GM12878 (cell line): ENCODE results near the gene PTCRA. TPM values are rescaled to one million over a fixed set of nuclear protein-coding genes. Genes with fewer than 3 reads are reported as not detected.
"Not testable (repeated sequence)": the region's sequence is repeated elsewhere in the genome, so short reads cannot be mapped to it uniquely, and the experiment has no call there.

Experiments
- ATAC-seq: fragments of 200-7000 bp; cut with Tn5 transposase; 3 replicates; pipeline ENCODE4 v1.9.1; 2020; ENCODE audit warnings: mild to moderate bottlenecking, moderate library complexity
- BruUV-seq: library from RNA; stranded (reverse); fragments of 400-500 nt; replicated peaks from 2 replicates; lab custom pipeline; 2021; lab: Mats Ljungman, UMichigan
- CTCF ChIA-PET: fragments of 300-600 bp; sonication (Branson Sonifier 250); formaldehyde crosslinking; extraction: SDS; loops from one replicate; lab custom pipeline; 2021; ENCODE audit warnings: inconsistent platforms; lab: Yijun Ruan, JAX
- POLR2A ChIA-PET: fragments of 350-600 bp; formaldehyde crosslinking; extraction: SDS; loops from one replicate; lab custom pipeline; 2021; ENCODE audit warnings: inconsistent platforms; lab: Charles Lee
- RAD21 ChIA-PET: fragments of 300-600 bp; sonication (Branson Sonifier 250); formaldehyde crosslinking; loops from one replicate; lab custom pipeline; 2023; ENCODE audit warnings: antibody characterized with exemption; ENCODE audit not compliant: unreplicated experiment; lab: Charles Lee
- SMC1A ChIA-PET: fragments of 300-600 bp; sonication (Branson Sonifier 250); formaldehyde crosslinking; loops from one replicate; lab custom pipeline; 2023; ENCODE audit not compliant: unreplicated experiment, uncharacterized antibody; lab: Charles Lee
- DNase-seq: peaks from one replicate; pipeline ENCODE4 v3.0.0-alpha.2; 2011; ENCODE audit warnings: low read depth, low spot score
- FAIRE-seq: peaks from 3 replicates; lab custom pipeline; 2011; peaks lifted over from hg19 to GRCh38; lab: Jason Lieb, UNC
- H2AFZ ChIP-seq: 2 replicates; pipeline ENCODE4 v1.6.0; 2011; ENCODE audit warnings: low read depth, low read length, control low read depth; ENCODE audit not compliant: control insufficient read depth
- H3K27ac ChIP-seq: 2 replicates; pipeline ENCODE4 v1.5.1; 2011; ENCODE audit warnings: control low read depth; ENCODE audit not compliant: control insufficient read depth, insufficient read depth
- H3K27me3 ChIP-seq, 2 experiments: replicated peaks in 1 of 2; 2 replicates each; pipeline versions ENCODE4 v1.6.0 to v1.6.1; 2011; ENCODE audit warnings: low read length in 1 of 2; ENCODE audit not compliant: control insufficient read depth in 2 of 2, insufficient read depth in 2 of 2
- H3K36me3 ChIP-seq, 2 experiments: 2 replicates each; pipeline ENCODE4 v1.5.1; 2011; ENCODE audit warnings: low read length in 1 of 2; ENCODE audit not compliant: control insufficient read depth in 2 of 2, insufficient read depth in 2 of 2
- H3K4me1 ChIP-seq: 2 replicates; pipeline ENCODE4 v1.6.1; 2011; ENCODE audit warnings: mild to moderate bottlenecking, low read length, moderate library complexity, mixed read lengths; ENCODE audit not compliant: control insufficient read depth, insufficient read depth
- H3K4me2 ChIP-seq: 2 replicates; pipeline ENCODE4 v1.6.0; 2011; ENCODE audit warnings: control low read depth; ENCODE audit not compliant: control insufficient read depth, insufficient read depth
- H3K4me3 ChIP-seq: fragments of 200-600 bp; sonication (generic); 2 replicates; pipeline ENCODE4 v1.5.1; 2016
- H3K79me2 ChIP-seq: 2 replicates; pipeline ENCODE4 v1.6.0; 2011; ENCODE audit warnings: low read length; ENCODE audit not compliant: control insufficient read depth, insufficient read depth
- H3K9ac ChIP-seq: 2 replicates; pipeline ENCODE4 v1.8.0; 2011; ENCODE audit warnings: low read length, control low read depth, mixed read lengths; ENCODE audit not compliant: control insufficient read depth, insufficient read depth
- H3K9me3 ChIP-seq: replicated peaks from 3 replicates; pipeline ENCODE4 v1.5.1; 2011; ENCODE audit warnings: mild to moderate bottlenecking, low read length; ENCODE audit not compliant: control insufficient read depth, insufficient read depth
- H4K20me1 ChIP-seq: 2 replicates; pipeline ENCODE4 v1.6.0; 2011; ENCODE audit not compliant: control insufficient read depth, insufficient read depth
- BRCA1 ChIP-seq: IDR thresholded peaks from 2 replicates; pipeline ENCODE4 v1.6.1; 2011; ENCODE audit warnings: low read depth, low read length, improper control_type of control experiment
- CHD2 ChIP-seq: IDR thresholded peaks from 2 replicates; pipeline ENCODE4 v1.6.1; 2011; ENCODE audit warnings: low read depth, low read length, improper control_type of control experiment, borderline replicate concordance
- CREB1 ChIP-seq: IDR thresholded peaks from 2 replicates; pipeline ENCODE4 v1.6.1; 2012; ENCODE audit warnings: low read depth, mild to moderate bottlenecking, inconsistent platforms
- HDAC6 ChIP-seq: fragments of 200-600 bp; sonication (generic); IDR thresholded peaks from one replicate; pipeline ENCODE4 v1.8.0; 2017; ENCODE audit warnings: antibody characterized with exemption; ENCODE audit not compliant: unreplicated experiment
- LARP7 ChIP-seq: fragments of 450-650 bp; IDR thresholded peaks from 2 replicates; pipeline ENCODE4 v1.6.1; 2017; ENCODE audit warnings: mild to moderate bottlenecking
- MTA2 ChIP-seq: fragments of 450-650 bp; IDR thresholded peaks from 2 replicates; pipeline ENCODE4 v1.6.1; 2016; ENCODE audit warnings: low read depth, mild to moderate bottlenecking, moderate library complexity
- RAD21 ChIP-seq: IDR thresholded peaks from 2 replicates; pipeline ENCODE4 v1.6.1; 2011; ENCODE audit warnings: mild to moderate bottlenecking, low read depth, low read length, moderate library complexity; ENCODE audit not compliant: insufficient read depth
- RB1 ChIP-seq: fragments of 450-650 bp; formaldehyde crosslinking; IDR thresholded peaks from 2 replicates; pipeline ENCODE4 v1.6.1; 2017; ENCODE audit warnings: mild to moderate bottlenecking, borderline replicate concordance
- SUPT20H ChIP-seq: IDR thresholded peaks from 2 replicates; pipeline ENCODE4 v1.6.1; 2011; ENCODE audit warnings: low read depth, mild to moderate bottlenecking, low read length, moderate library complexity, borderline replicate concordance; ENCODE audit not compliant: control insufficient read depth
- WGBS: methylation state at CpG from one replicate; pipeline ENCODE4 v1.1.6; 2016; ENCODE audit warnings: low lambda C conversion rate; ENCODE audit not compliant: insufficient replicate concordance, insufficient coverage; ENCODE audit errors: missing lambda C conversion rate; 5-methylcytosine and 5-hydroxymethylcytosine counted together
- in situ Hi-C: fragments of 300-500 bp; cut with MboI; formaldehyde crosslinking; loops from 9 replicates; pipeline ENCODE4 v1.14.3; 2018; ENCODE audit warnings: mixed read lengths
- intact Hi-C: fragments of 100-400 bp; cut with micrococcal nuclease; formaldehyde crosslinking; loops from one replicate; pipeline ENCODE4 v1.14.2; 2022; ENCODE audit not compliant: unreplicated experiment
- polyA plus RNA-seq, 11 experiments: library from polyadenylated mRNA; depleted of rRNA in 4 of 11; unstranded in 6 of 11; stranded (reverse) in 5 of 11; fragments of >200 nt; fragmentation: Nextera tagmentation in 4 of 11; fragmentation: Illumina TruSeq in 1 of 11; extraction: Ambion mirVana in 4 of 11; extraction: Trizol in 1 of 11; gene quantifications; 1 replicate in 1 of 11; 2 replicates in 10 of 11; pipeline versions ENCODE4 v1.2.1 to v1.2.3, GENCODE V29; 2011 to 2016; ENCODE audit warnings: inconsistent platforms in 2 of 11, missing spikeins in 2 of 11, low read depth in 1 of 11
- total RNA-seq, 4 experiments: library from RNA; depleted of rRNA in 3 of 4; stranded (reverse); fragments of >200 nt in 3 of 4; fragmentation: Illumina TruSeq in 1 of 4; extraction: Trizol in 1 of 4; gene quantifications; 2 replicates each; pipeline versions ENCODE4 v1.2.1 to v1.2.3, GENCODE V29; 2013 to 2021
- TF ChIP-seq, protein P1 (sequence below), 3 experiments: IDR thresholded peaks in 2 of 3; conservative IDR thresholded peaks in 1 of 3; 2 replicates each; pipeline ENCODE4 v1.5.1; 2011; ENCODE audit warnings: low read depth in 3 of 3, low read length in 3 of 3, mild to moderate bottlenecking in 3 of 3, control low read depth in 2 of 3, moderate library complexity in 2 of 3, inconsistent platforms in 1 of 3, mixed read lengths in 1 of 3; ENCODE audit not compliant: control insufficient read depth in 2 of 3, insufficient read depth in 1 of 3; ENCODE audit errors: extremely low read depth in 1 of 3

Gene PTCRA
- total and polyA plus RNA-seq, 10 of the 15 experiments (the other 5 are each of a cell fraction or from before 2014, with no cell fraction given), result 0.10 to 1.1 (median 0.19) TPM; not detected in 4

DNA sequence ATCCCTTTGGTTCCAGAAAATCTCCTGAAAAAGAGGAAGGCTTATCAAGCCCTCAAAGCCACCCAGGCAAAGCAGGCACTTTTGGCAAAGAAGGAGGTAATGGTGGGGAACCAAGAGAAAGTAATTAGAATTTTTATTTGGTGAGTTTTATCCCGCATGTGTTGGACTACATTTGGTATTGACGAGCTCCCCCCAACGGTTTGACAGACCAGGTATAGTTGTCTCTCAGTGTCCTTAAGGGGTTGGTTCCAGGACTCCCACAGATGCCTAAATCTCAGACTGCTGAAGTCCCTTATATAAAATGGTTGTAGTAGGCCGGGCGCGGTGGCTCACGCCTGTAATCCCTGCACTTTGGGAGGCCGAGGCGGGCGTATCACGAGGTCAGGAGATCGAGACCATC lies 35.0 kb upstream of the PTCRA start:
- H3K27me3 ChIP-seq, H3K4me1 ChIP-seq, DNase-seq, intact Hi-C loops, H2AFZ ChIP-seq, H3K9me3 ChIP-seq, in situ Hi-C loops, H4K20me1 ChIP-seq, BruUV-seq, FAIRE-seq, ATAC-seq: not testable (repeated sequence)
- RAD21 ChIA-PET, result interaction anchor here (0.6 kb wide), 1 partner anchor 110 kb away, joined by 4 read pairs; no protein-coding TSS in a partner anchor
- POLR2A ChIA-PET, result interaction anchor here (0.5 to 3.5 kb wide), 6 partner anchors 9 to 957 kb away, joined by 3 to 16 read pairs (median 4); partner anchors contain the start of gene CNPY3
- peaks cover 36% of the 10 kb centered on the region for H3K79me2 ChIP-seq
- CTCF ChIA-PET, result interaction anchor here (0.8 to 2.1 kb wide), 7 partner anchors 10 to 263 kb away, joined by 3 to 8 read pairs (median 5); a partner anchor contains a TSS
- H3K9ac ChIP-seq, result peak overlapping the region; percentile 96
- H3K27ac ChIP-seq, result peak overlapping the region; percentile 78; the same call in 1 of the 2 replicates
- peak overlapping the region; percentile 56 for H3K4me2 ChIP-seq
- SMC1A ChIA-PET, result interaction anchor here (0.5 to 7.1 kb wide), 4 partner anchors 10 to 217 kb away, joined by 4 to 58 read pairs (median 6); no protein-coding TSS in a partner anchor
- peaks cover 16 to 20% of the 10 kb centered on the region in 2 experiments for H3K36me3 ChIP-seq
- H3K4me3 ChIP-seq, result peak overlapping the region; percentile 86
- 0 out of 2 replicates have a peak, but pooled peaks have one; percentile 8 for TF ChIP-seq RAD21
- TF ChIP-seq, protein P1, sequence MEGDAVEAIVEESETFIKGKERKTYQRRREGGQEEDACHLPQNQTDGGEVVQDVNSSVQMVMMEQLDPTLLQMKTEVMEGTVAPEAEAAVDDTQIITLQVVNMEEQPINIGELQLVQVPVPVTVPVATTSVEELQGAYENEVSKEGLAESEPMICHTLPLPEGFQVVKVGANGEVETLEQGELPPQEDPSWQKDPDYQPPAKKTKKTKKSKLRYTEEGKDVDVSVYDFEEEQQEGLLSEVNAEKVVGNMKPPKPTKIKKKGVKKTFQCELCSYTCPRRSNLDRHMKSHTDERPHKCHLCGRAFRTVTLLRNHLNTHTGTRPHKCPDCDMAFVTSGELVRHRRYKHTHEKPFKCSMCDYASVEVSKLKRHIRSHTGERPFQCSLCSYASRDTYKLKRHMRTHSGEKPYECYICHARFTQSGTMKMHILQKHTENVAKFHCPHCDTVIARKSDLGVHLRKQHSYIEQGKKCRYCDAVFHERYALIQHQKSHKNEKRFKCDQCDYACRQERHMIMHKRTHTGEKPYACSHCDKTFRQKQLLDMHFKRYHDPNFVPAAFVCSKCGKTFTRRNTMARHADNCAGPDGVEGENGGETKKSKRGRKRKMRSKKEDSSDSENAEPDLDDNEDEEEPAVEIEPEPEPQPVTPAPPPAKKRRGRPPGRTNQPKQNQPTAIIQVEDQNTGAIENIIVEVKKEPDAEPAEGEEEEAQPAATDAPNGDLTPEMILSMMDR (IDR thresholded peaks at IDR 0.05 in 2 of 3, conservative IDR thresholded peaks at IDR 0.05 in 1 of 3; ENCODE audit: control insufficient read depth in 2 of 3, extremely low read depth in 1 of 3, insufficient read depth in 1 of 3, low read depth in 3 of 3, low read length in 3 of 3), result peak in 2 of 3 experiments; percentile 4 to 13; a peak in 1 of 6 replicates
- 78% methylated on average over 12 of the region's 12 CpGs for WGBS

DNA sequence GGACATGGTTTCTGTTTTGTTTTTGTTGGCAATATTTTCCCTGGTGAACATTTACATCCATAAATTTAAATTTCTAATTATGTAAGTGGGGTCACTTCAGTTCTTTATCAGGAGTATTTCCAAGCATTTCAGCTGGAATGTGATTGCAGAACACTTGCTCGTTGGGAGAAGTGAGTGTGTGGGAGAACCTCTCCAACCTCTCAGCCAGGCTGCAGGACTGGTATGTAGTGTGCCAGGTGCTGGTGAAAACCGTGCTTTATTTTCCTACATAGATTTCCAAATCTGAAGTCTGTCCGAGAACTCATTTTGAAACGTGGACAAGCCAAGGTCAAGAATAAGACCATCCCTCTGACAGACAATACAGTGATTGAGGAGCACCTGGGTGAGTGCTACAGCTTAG lies 30.2 kb upstream of the PTCRA start:
- Histone ChIP-seq H3K27ac (no peak overlapping the region), H3K36me3 (peaks cover 18 to 23% of the 10 kb centered on the region in 2 experiments), H3K4me2 (no peak overlapping the region), H2AFZ (no peak overlapping the region), H3K4me1 (no peaks in the 10 kb centered on the region), H3K9me3 (no peaks in the 10 kb centered on the region), H4K20me1 (no peaks in the 10 kb centered on the region), H3K27me3 (no peaks in the 10 kb centered on the region), H3K79me2 (peaks cover 30% of the 10 kb centered on the region), H3K9ac (no peak overlapping the region), H3K4me3 (no peak overlapping the region)
- CTCF ChIA-PET, result interaction anchor here (1.7 kb wide), 1 partner anchor 10 kb away, joined by 4 read pairs; no protein-coding TSS in a partner anchor
- BruUV-seq, result no TSS peak
- WGBS, result 83% methylated on average over 4 of the region's 4 CpGs
- intact Hi-C loops, result no loop called here
- POLR2A ChIA-PET, result no interaction called here
- in situ Hi-C loops, result no loop called here
- ATAC-seq (no peak), FAIRE-seq (no peak), DNase-seq (no peak)
- SMC1A ChIA-PET, result interaction anchor here (1.0 kb wide), 1 partner anchor 144 kb away, joined by 3 read pairs; no protein-coding TSS in a partner anchor
- RAD21 ChIA-PET, result no interaction called here
- TF ChIP-seq BRCA1 (no peak), CHD2 (no peak), CREB1 (no peak), LARP7 (no peak), SUPT20H (no peak), HDAC6 (no peak), MTA2 (no peak), RB1 (no peak)
